GM19372 (cell line): ENCODE results near the gene TEKTIP1.
"Not testable (repeated sequence)": the region's sequence is repeated elsewhere in the genome, so short reads cannot be mapped to it uniquely, and the experiment has no call there.

ENCODE experiments used
- ATAC-seq: cut with Tn5 transposase; IDR thresholded peaks from one replicate; pipeline ENCODE4 v1.9.1; 2021; ENCODE audit warnings: mild to moderate bottlenecking, low read depth, moderate library complexity; ENCODE audit not compliant: unreplicated experiment

Gene TEKTIP1

GRCh38 chr19:3522421-3523360 is 16.3 kb upstream of the TEKTIP1 start:
- ATAC-seq, result no peak

- ATAC-seq, result no peak
Measured at GRCh38 chr19:3523361-3524077, 15.5 kb upstream of the TEKTIP1 start.

- no peak for ATAC-seq
Measured at GRCh38 chr19:3524078-3524842, 14.7 kb upstream of the TEKTIP1 start.

- no peak for ATAC-seq
Measured at GRCh38 chr19:3524904-3525451, 14.0 kb upstream of the TEKTIP1 start.

- no peak for ATAC-seq
Measured at GRCh38 chr19:3526507-3527237, 12.3 kb upstream of the TEKTIP1 start.

- ATAC-seq, result no peak
Measured at GRCh38 chr19:3527238-3527910, 11.6 kb upstream of the TEKTIP1 start.

- ATAC-seq, result no peak
Measured at GRCh38 chr19:3528080-3528479, 10.9 kb upstream of the TEKTIP1 start.

- no peak for ATAC-seq
Measured at GRCh38 chr19:3528539-3529211, 10.3 kb upstream of the TEKTIP1 start.

- not testable (repeated sequence) for ATAC-seq
Measured at GRCh38 chr19:3529299-3529698, 9.7 kb upstream of the TEKTIP1 start.

GRCh38 chr19:3530389-3530788 is 8.6 kb upstream of the TEKTIP1 start:
- no peak for ATAC-seq

GRCh38 chr19:3531716-3532115 is 7.3 kb upstream of the TEKTIP1 start:
- no peak for ATAC-seq

- no peak for ATAC-seq
Measured at GRCh38 chr19:3532154-3532786, 6.7 kb upstream of the TEKTIP1 start.

- ATAC-seq, result no peak
Measured at GRCh38 chr19:3533033-3533432, 5.9 kb upstream of the TEKTIP1 start.

- no peak for ATAC-seq
Measured at GRCh38 chr19:3533563-3534216, 5.3 kb upstream of the TEKTIP1 start.

GRCh38 chr19:3534375-3535234 is 4.4 kb upstream of the TEKTIP1 start:
- no peak for ATAC-seq

GRCh38 chr19:3535235-3535535 is 3.8 kb upstream of the TEKTIP1 start:
- ATAC-seq, result no peak

- ATAC-seq, result no peak
Measured at GRCh38 chr19:3535563-3535965, 3.4 kb upstream of the TEKTIP1 start.
